K562 (cell line): ENCODE measurements around the gene PCSK6. TPM values are rescaled to one million over a fixed set of nuclear protein-coding genes. Genes with fewer than 3 reads are reported as not detected.

ENCODE experiments used
- ARID1B ChIP-seq: fragments of 450-650 bp; IDR thresholded peaks from 2 replicates; pipeline ENCODE4 v1.6.1; 2016; ENCODE audit warnings: antibody characterized with exemption, mild to moderate bottlenecking, inconsistent platforms
- ARID3A ChIP-seq: IDR thresholded peaks from 2 replicates; pipeline ENCODE4 v1.6.1; 2012; ENCODE audit warnings: low read depth, low read length, improper control_type of control experiment, borderline replicate concordance
- CEBPB ChIP-seq: fragments of 450-650 bp; IDR thresholded peaks from 2 replicates; pipeline ENCODE4 v1.6.1; 2016; ENCODE audit warnings: missing genetic modification characterization, missing compliant biosample characterization
- ELF4 ChIP-seq: fragments of 450-650 bp; formaldehyde crosslinking; IDR thresholded peaks from 2 replicates; pipeline ENCODE4 v1.4.0; 2022; ENCODE audit warnings: missing genetic modification characterization
- EZH2 ChIP-seq: IDR thresholded peaks from 2 replicates; pipeline ENCODE4 v1.6.1; 2012; ENCODE audit warnings: low read depth, mild to moderate bottlenecking, inconsistent platforms, low read length, borderline replicate concordance
- FOXP4 ChIP-seq: sonication (generic); formaldehyde crosslinking; IDR thresholded peaks from 2 replicates; pipeline ENCODE4 v1.8.0; 2022; ENCODE audit warnings: mild to moderate bottlenecking, missing genetic modification reagents, borderline replicate concordance
- GTF2E2 ChIP-seq: fragments of 200-800 bp; sonication (Bioruptor generic); IDR thresholded peaks from 2 replicates; pipeline ENCODE4 v1.6.1; 2016; ENCODE audit warnings: missing genetic modification characterization, missing compliant biosample characterization
- ID3 ChIP-seq, 2 experiments: fragments of 250-450 bp in 1 of 2; fragments of 450-650 bp in 1 of 2; sonication (Bioruptor Pico) in 1 of 2; IDR thresholded peaks; 2 replicates each; pipeline versions ENCODE4 v1.6.1 to v1.8.0; 2016 to 2021; ENCODE audit warnings: mild to moderate bottlenecking in 2 of 2, moderate library complexity in 2 of 2, missing compliant biosample characterization in 1 of 2, missing genetic modification characterization in 1 of 2
- NFATC3 ChIP-seq: fragments of 450-650 bp; IDR thresholded peaks from 2 replicates; pipeline ENCODE4 v1.6.1; 2017; ENCODE audit warnings: mild to moderate bottlenecking
- PML ChIP-seq: IDR thresholded peaks from 2 replicates; pipeline ENCODE4 v1.6.1; 2012; ENCODE audit warnings: low read length, inconsistent platforms
- PRDM10 ChIP-seq: fragments of 450-650 bp; IDR thresholded peaks from 2 replicates; pipeline ENCODE4 v1.6.1; 2018; ENCODE audit not compliant: partially characterized antibody
- TBL1XR1 ChIP-seq, 2 experiments: IDR thresholded peaks; 2 replicates each; pipeline ENCODE4 v1.6.1; 2012; ENCODE audit warnings: improper control_type of control experiment in 2 of 2, low read length in 2 of 2, mild to moderate bottlenecking in 1 of 2
- UBTF ChIP-seq, 2 experiments: IDR thresholded peaks; 2 replicates each; pipeline ENCODE4 v1.6.1; 2012; ENCODE audit warnings: improper control_type of control experiment in 2 of 2, low read depth in 2 of 2, low read length in 2 of 2, borderline replicate concordance in 1 of 2
- ZBTB8A ChIP-seq: fragments of 450-650 bp; IDR thresholded peaks from 2 replicates; pipeline ENCODE4 v1.6.1; 2018; ENCODE audit warnings: mild to moderate bottlenecking, moderate library complexity; ENCODE audit not compliant: partially characterized antibody
- ZNF165 ChIP-seq: fragments of 250-450 bp; sonication (Bioruptor Pico); IDR thresholded peaks from 2 replicates; pipeline ENCODE4 v1.4.0; 2020; ENCODE audit warnings: borderline replicate concordance
- ZNF347 ChIP-seq: fragments of 450-650 bp; formaldehyde crosslinking; IDR thresholded peaks from 2 replicates; pipeline ENCODE4 v1.4.0; 2020; ENCODE audit warnings: low read depth, mild to moderate bottlenecking, moderate library complexity
- ZNF644 ChIP-seq: fragments of 200-800 bp; sonication (Bioruptor generic); IDR thresholded peaks from 2 replicates; pipeline ENCODE4 v1.6.1; 2016; ENCODE audit warnings: low read depth, missing genetic modification characterization, missing compliant biosample characterization
- polyA plus RNA-seq, 8 experiments: library from polyadenylated mRNA; depleted of rRNA in 4 of 8; stranded (reverse) in 5 of 8; unstranded in 3 of 8; fragments of >200 nt; fragmentation: Nextera tagmentation in 2 of 8; fragmentation: Illumina TruSeq in 1 of 8; extraction: Ambion mirVana in 2 of 8; extraction: Trizol in 1 of 8; gene quantifications; 2 replicates each; pipeline versions ENCODE4 v1.2.1 to v1.2.3, GENCODE V29; 2011 to 2014; ENCODE audit warnings: inconsistent platforms in 1 of 8, missing spikeins in 1 of 8
- total RNA-seq, 7 experiments: library from RNA; depleted of rRNA in 6 of 7; stranded (reverse); fragments of >200 nt in 6 of 7; fragmentation: Illumina TruSeq in 2 of 7; extraction: Trizol in 2 of 7; gene quantifications; 2 replicates each; pipeline versions ENCODE4 v1.2.1 to v1.2.3, GENCODE V29; 2011 to 2021; ENCODE audit warnings: low replicate concordance in 1 of 7

The PCSK6 gene
- total and polyA plus RNA-seq, 9 of the 15 experiments (the other 6 are each of a cell fraction or from before 2014, with no cell fraction given): 2.2 to 32.6 (median 14.5) TPM

- TF ChIP-seq EZH2 (no peak), ZNF644 (tag) (peak; percentile 95), NFATC3 (0 out of 2 replicates have a peak, but pooled peaks have one; percentile 70), TBL1XR1 (IDR thresholded peaks at IDR 0.05; ENCODE audit: low read length in 2 of 2) (peak; percentile 84 to 93; a peak in 3 of 4 replicates), FOXP4 (CRISPR knock-in tag) (no peak), PML (peak; percentile 96), ELF4 (CRISPR knock-in tag) (0 out of 2 replicates have a peak, but pooled peaks have one; percentile 20), ZNF165 (CRISPR knock-in tag) (no peak), ID3 (CRISPR knock-in tag; IDR thresholded peaks at IDR 0.05) (no peak), ID3 (tag; IDR thresholded peaks at IDR 0.05) (peak; percentile 68; the same call in 1 of the 2 replicates), ARID1B (peak; percentile 96), ZNF347 (no peak), GTF2E2 (peak; percentile 76), UBTF (IDR thresholded peaks at IDR 0.05; ENCODE audit: borderline replicate concordance in 1 of 2, low read depth in 2 of 2, low read length in 2 of 2) (peak; percentile 95 to 99; a peak in 3 of 4 replicates), ARID3A (peak; percentile 63; the same call in 1 of the 2 replicates), CEBPB (tag) (peak; percentile 82), PRDM10 (peak; percentile 54), ZBTB8A (no peak)
Measured at GRCh38 chr15:101451266-101451799, 38.2 kb downstream of the PCSK6 start (continued).
